Placental epithelial cell (primary cell): ENCODE data around the gene NDUFAF2. TPM values are rescaled to one million over a fixed set of nuclear protein-coding genes. Genes with fewer than 3 reads are reported as not detected.

Experiments used
- total RNA-seq: library from RNA; depleted of rRNA; stranded (reverse); fragments of >200 nt; gene quantifications from 2 replicates; pipeline ENCODE4 v1.2.3, GENCODE V29; 2012

Gene NDUFAF2
- 6.3 and 11.9 TPM in 2 replicates for total RNA-seq

GRCh38 chr5:60944904-60945812, at the start of gene NDUFAF2, which contains the start of gene ERCC8:
Gene NDUFAF2, plus strand, starts transcription at chr5:60945205. Its CDS starts 51 bp downstream, at chr5:60945256.
Gene ERCC8, minus strand, starts transcription at chr5:60945070. Its CDS starts 62 bp downstream, at chr5:60945008.

GRCh38 chr5:61162010-61162831, 217.2 kb downstream of the NDUFAF2 start, which contains the start of gene SMIM15:
Gene SMIM15, minus strand, starts transcription at chr5:61162468. Its CDS starts 2,297 bp downstream, at chr5:61160171.

Other genes starting within 250 kb of the NDUFAF2 start
- gene DEPDC1B, start 245.0 kb upstream of the NDUFAF2 start, total RNA-seq, result 3.9 and 4.7 TPM in 2 replicates
- gene ELOVL7, start 100.9 kb upstream of the NDUFAF2 start, total RNA-seq, result 0.79 and 1.5 TPM in 2 replicates
- gene ERCC8, start 135 bp upstream of the NDUFAF2 start, total RNA-seq, result 10.6 and 25.6 TPM in 2 replicates
- 33.0 and 38.9 TPM in 2 replicates for gene SMIM15, start 217.3 kb downstream of the NDUFAF2 start, total RNA-seq